ENCODE measurements around the gene KCNB1. TPM values are rescaled to one million over a fixed set of nuclear protein-coding genes. Genes with fewer than 3 reads are reported as not detected.
"Not testable (repeated sequence)": the region's sequence is repeated elsewhere in the genome, so short reads cannot be mapped to it uniquely, and the experiment has no call there.

KCNB1 gene
- total RNA-seq, 1 experiment from 2014 or later: 0.09 TPM

- H3K4me1 ChIP-seq: no peaks in the 10 kb centered on the region
- no peaks in the 10 kb centered on the region for H3K9me3 ChIP-seq
- Mint-ChIP-seq H3K27ac (ENCODE audit: unreplicated experiment) (no peak overlapping the region), H3K36me3 (ENCODE audit: insufficient read depth, unreplicated experiment) (no peaks in the 10 kb centered on the region), H3K27me3 (ENCODE audit: insufficient read depth, unreplicated experiment) (peaks cover 7% of the 10 kb centered on the region), H3K4me1 (ENCODE audit: low read depth, unreplicated experiment) (no peaks in the 10 kb centered on the region), H3K4me3 (ENCODE audit: unreplicated experiment) (no peak overlapping the region), H3K9me3 (ENCODE audit: unreplicated experiment) (no peaks in the 10 kb centered on the region)
- no TSS peak for BruUV-seq (replicated peaks)
- DNase-seq: no peak
- no peaks in the 10 kb centered on the region for H3K36me3 ChIP-seq (ENCODE audit: control insufficient read depth, insufficient read depth, low read length)
- TF ChIP-seq, protein P1, sequence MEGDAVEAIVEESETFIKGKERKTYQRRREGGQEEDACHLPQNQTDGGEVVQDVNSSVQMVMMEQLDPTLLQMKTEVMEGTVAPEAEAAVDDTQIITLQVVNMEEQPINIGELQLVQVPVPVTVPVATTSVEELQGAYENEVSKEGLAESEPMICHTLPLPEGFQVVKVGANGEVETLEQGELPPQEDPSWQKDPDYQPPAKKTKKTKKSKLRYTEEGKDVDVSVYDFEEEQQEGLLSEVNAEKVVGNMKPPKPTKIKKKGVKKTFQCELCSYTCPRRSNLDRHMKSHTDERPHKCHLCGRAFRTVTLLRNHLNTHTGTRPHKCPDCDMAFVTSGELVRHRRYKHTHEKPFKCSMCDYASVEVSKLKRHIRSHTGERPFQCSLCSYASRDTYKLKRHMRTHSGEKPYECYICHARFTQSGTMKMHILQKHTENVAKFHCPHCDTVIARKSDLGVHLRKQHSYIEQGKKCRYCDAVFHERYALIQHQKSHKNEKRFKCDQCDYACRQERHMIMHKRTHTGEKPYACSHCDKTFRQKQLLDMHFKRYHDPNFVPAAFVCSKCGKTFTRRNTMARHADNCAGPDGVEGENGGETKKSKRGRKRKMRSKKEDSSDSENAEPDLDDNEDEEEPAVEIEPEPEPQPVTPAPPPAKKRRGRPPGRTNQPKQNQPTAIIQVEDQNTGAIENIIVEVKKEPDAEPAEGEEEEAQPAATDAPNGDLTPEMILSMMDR (IDR thresholded peaks at IDR 0.05; ENCODE audit: insufficient read depth in 1 of 2, low read depth in 1 of 2, low read length in 1 of 2, severe bottlenecking in 1 of 2, unreplicated experiment in 1 of 2): no peak
- ChIA-PET CTCF (interaction anchor here (1.2 kb wide), 1 partner anchor 73 kb away, joined by 4 read pairs; no protein-coding TSS in a partner anchor), POLR2A (no interaction called here)
- no peaks in the 10 kb centered on the region for H3K27me3 ChIP-seq (replicated peaks; ENCODE audit: control insufficient read depth, insufficient read depth, low read length)
- H3K4me3 ChIP-seq (ENCODE audit: low read depth, low read length): no peak overlapping the region
- intact Hi-C loops (cut with micrococcal nuclease; ENCODE audit: unreplicated experiment): no loop called here
Measured at GRCh38 chr20:49411221-49411925, 71.1 kb downstream of the KCNB1 start.

DNA sequence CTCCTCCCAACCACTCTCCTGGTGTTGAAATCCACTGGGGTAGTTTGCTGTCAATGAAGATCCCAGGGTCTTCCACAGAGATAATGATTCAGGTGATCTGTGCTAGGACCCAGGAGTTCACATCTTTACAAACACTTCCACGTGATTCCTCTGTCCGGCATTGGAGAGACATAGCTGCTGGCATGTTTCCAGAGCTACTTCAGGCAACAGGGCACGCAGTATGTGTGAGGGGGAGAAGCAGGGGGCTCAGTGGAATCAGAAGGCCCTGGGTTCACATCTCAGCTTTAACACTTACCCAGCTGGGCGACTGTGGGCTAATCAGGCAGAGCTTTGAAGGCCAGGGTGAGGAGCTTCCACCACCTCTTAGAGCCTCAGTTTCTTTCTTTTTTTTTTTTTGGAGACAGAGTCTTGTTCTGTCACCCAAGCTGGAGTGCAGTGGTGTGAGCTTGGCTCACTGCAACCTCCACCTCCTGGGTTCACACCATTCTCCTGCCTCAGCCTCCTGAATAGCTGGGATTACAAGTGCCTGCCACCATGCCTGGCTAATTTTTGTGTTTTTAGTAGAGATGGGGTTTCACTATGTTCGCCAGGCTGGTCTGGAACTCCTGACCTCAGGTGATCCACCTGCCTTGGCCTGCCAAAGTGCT, 72.4 kb downstream of the KCNB1 start:
- BruUV-seq (replicated peaks); H3K27me3 Mint-ChIP-seq (ENCODE audit: insufficient read depth, unreplicated experiment); DNase-seq; H3K27ac Mint-ChIP-seq (ENCODE audit: unreplicated experiment); H3K4me3 ChIP-seq (ENCODE audit: low read depth, low read length); H3K9me3 Mint-ChIP-seq (ENCODE audit: unreplicated experiment); H3K4me1 Mint-ChIP-seq (ENCODE audit: low read depth, unreplicated experiment); H3K36me3 ChIP-seq (ENCODE audit: control insufficient read depth, insufficient read depth, low read length); POLR2A ChIA-PET; H3K27me3 ChIP-seq (replicated peaks; ENCODE audit: control insufficient read depth, insufficient read depth, low read length); H3K4me1 ChIP-seq; H3K4me3 Mint-ChIP-seq (ENCODE audit: unreplicated experiment); H3K36me3 Mint-ChIP-seq (ENCODE audit: insufficient read depth, unreplicated experiment); H3K9me3 ChIP-seq; intact Hi-C loops (cut with micrococcal nuclease; ENCODE audit: unreplicated experiment): not testable (repeated sequence)
- CTCF ChIA-PET: interaction anchor here (0.7 to 0.8 kb wide), 2 partner anchors 8 to 198 kb away, joined by 3 read pairs; no protein-coding TSS in a partner anchor

DNA sequence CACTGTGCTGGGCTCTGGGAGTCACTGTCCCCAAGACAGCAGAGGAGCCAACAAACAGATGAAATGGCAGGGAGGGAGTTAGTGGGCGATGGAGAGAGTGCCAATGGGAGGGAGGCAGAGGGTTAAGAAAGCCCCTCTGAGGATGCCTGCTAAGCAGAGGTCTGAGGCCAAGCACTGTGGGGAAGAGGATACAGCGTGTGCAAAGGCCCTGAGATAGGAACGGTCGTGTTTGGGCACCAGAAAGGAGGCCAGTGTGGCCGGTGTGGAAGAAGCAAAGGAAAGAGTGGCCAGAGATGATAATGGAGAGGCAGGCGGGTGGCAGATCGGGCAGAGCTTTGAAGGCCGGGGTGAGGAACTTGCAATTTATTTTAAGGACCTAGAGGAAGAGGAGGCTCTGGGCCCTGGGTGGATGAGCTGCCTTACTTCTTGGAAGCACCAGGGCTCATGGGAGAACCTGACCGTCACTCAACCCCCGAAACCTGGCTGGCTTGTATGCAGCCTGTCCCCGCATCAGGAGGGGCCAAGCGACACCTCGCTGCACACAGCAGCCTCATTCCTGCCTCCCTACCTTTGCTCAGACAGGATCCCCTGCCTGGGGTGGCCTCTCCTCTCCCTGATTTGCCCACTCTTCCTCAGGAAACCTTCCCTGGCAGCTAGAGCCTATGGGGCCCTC, 73.0 kb downstream of the KCNB1 start:
- Mint-ChIP-seq H3K27me3 (ENCODE audit: insufficient read depth, unreplicated experiment) (peaks cover 7% of the 10 kb centered on the region), H3K4me1 (ENCODE audit: low read depth, unreplicated experiment) (no peaks in the 10 kb centered on the region), H3K36me3 (ENCODE audit: insufficient read depth, unreplicated experiment) (no peaks in the 10 kb centered on the region), H3K27ac (ENCODE audit: unreplicated experiment) (no peak overlapping the region), H3K4me3 (ENCODE audit: unreplicated experiment) (no peak overlapping the region), H3K9me3 (ENCODE audit: unreplicated experiment) (no peaks in the 10 kb centered on the region)
- H3K9me3 ChIP-seq: no peaks in the 10 kb centered on the region
- H3K4me3 ChIP-seq (ENCODE audit: low read depth, low read length): no peak overlapping the region
- no peaks in the 10 kb centered on the region for H3K4me1 ChIP-seq
- intact Hi-C loops (cut with micrococcal nuclease; ENCODE audit: unreplicated experiment): no loop called here
- TF ChIP-seq, protein P1 (IDR thresholded peaks at IDR 0.05; ENCODE audit: insufficient read depth in 1 of 2, low read depth in 1 of 2, low read length in 1 of 2, severe bottlenecking in 1 of 2, unreplicated experiment in 1 of 2): no peak
- no peaks in the 10 kb centered on the region for H3K36me3 ChIP-seq (ENCODE audit: control insufficient read depth, insufficient read depth, low read length)
- ChIA-PET POLR2A (no interaction called here), CTCF (interaction anchor here (0.8 kb wide), 1 partner anchor 9 kb away, joined by 3 read pairs; no protein-coding TSS in a partner anchor)
- no peaks in the 10 kb centered on the region for H3K27me3 ChIP-seq (replicated peaks; ENCODE audit: control insufficient read depth, insufficient read depth, low read length)
- DNase-seq: no peak
- no TSS peak for BruUV-seq (replicated peaks)

All from Caco-2 (cell line).